PC-3 (cell line): Measurements from ENCODE around the gene P2RY8.

Source experiments
- CTCF ChIP-seq: fragments of 300-600 bp; sonication (generic); conservative IDR thresholded peaks from 2 replicates; pipeline ENCODE4 v1.5.1; 2017; ENCODE audit warnings: antibody characterized with exemption, low read depth, mild to moderate bottlenecking, low read length
- EZH2phosphoT487 ChIP-seq: fragments of 300-600 bp; sonication (generic); IDR thresholded peaks from 2 replicates; pipeline ENCODE4 v1.6.1; 2018; ENCODE audit warnings: mild to moderate bottlenecking, antibody characterized with exemption, low read length, borderline replicate concordance

DNA sequence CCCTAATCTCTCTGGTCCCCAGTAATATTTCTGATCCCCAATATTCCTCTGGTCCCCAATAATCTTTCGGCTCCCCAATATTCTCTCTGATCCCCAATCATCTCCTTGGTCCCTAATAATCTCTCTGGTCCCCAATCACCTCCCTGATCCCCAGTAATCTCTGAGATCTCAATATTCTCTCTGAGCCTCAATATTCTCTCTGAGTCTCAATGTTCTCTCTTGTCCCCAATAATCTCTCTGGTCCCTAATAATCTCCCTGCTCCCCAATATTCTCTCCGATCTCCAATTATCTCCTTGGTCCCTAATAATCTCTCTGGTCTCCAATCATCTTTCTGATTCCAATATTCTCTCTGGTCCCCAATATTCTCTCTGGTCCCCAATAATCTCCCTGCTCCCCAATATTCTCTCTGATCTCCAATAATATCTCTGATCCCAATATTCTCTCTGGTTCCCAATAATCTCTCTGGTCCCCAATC is 17.9 kb downstream of the P2RY8 start:
- TF ChIP-seq CTCF (no peak), EZH2phosphoT487 (no peak)
